Right lobe of liver (tissue), 6 donors: Measurements from ENCODE around the gene TCL1B. TPM values are rescaled to one million over a fixed set of nuclear protein-coding genes. Genes with fewer than 3 reads are reported as not detected.

Experiments
- ATAC-seq, 4 donors: fragments of 200-7000 bp; cut with Tn5 transposase; one replicate each; pipeline ENCODE4 v1.9.1; 2020; ENCODE audit warnings: mild to moderate bottlenecking in 4 of 4, moderate library complexity in 4 of 4
- DNase-seq, 3 donors: peaks; one replicate each; pipeline ENCODE4 v3.0.0-alpha.2; 2020
- H3K27ac ChIP-seq, 3 donors: fragments of 200-600 bp; one replicate each; pipeline ENCODE4 v1.8.0; 2022
- H3K27me3 ChIP-seq, 2 donors: fragments of 200-600 bp; one replicate each; pipeline ENCODE4 v1.8.0; 2022
- H3K36me3 ChIP-seq, 4 donors: fragments of 200-600 bp; sonication (generic) in 1 of 4; one replicate each; pipeline versions ENCODE4 v1.5.1 to v1.8.0; 2017 to 2022; ENCODE audit warnings: control low read depth in 1 of 4
- H3K4me1 ChIP-seq, 4 donors: fragments of 200-600 bp; sonication (generic) in 1 of 4; one replicate each; pipeline versions ENCODE4 v1.5.1 to v1.8.0; 2017 to 2022; ENCODE audit warnings: control low read depth in 1 of 4
- H3K4me3 ChIP-seq, 3 donors: fragments of 200-600 bp; one replicate each; pipeline ENCODE4 v1.8.0; 2022
- H3K9me3 ChIP-seq, 4 donors: fragments of 200-600 bp; sonication (generic) in 1 of 4; one replicate each; pipeline versions ENCODE4 v1.5.1 to v1.8.0; 2017 to 2022; ENCODE audit warnings: control low read depth in 1 of 4
- POLR2A ChIP-seq: fragments of 450-650 bp; IDR thresholded peaks from one replicate; pipeline ENCODE4 v1.6.1; 2017; ENCODE audit warnings: antibody characterized with exemption, mild to moderate bottlenecking
- WGBS: methylation state at CpG from one replicate; pipeline ENCODE4 v1.1.6; 2018; ENCODE audit warnings: low coverage, low lambda C conversion rate; ENCODE audit not compliant: insufficient coverage; ENCODE audit errors: missing lambda C conversion rate; 5-methylcytosine and 5-hydroxymethylcytosine counted together
- intact Hi-C, 2 donors: fragments of 100-400 bp; cut with DNase I; formaldehyde crosslinking; loops; one replicate each; pipeline versions ENCODE4 v1.11.2 to v1.14.1; 2022
- long read RNA-seq: library from polyadenylated mRNA; unstranded; transcript quantifications from one replicate; pipeline ENCODE4 v2.0.0, GENCODE V29; 2019
- total RNA-seq, 6 experiments: library from RNA; depleted of rRNA in 2 of 6; stranded (reverse); fragments of >200 nt in 2 of 6; fragmentation: NEBNext Ultra II Directional in 3 of 6; extraction: Animal tissue kit (Norgen Biotek cat#: 25700) in 3 of 6; gene quantifications; one replicate each; pipeline versions ENCODE4 v1.1.0 to v1.2.4, GENCODE V29; 2016 to 2023
- TF ChIP-seq, protein P1 (sequence below), 4 donors: fragments of 200-600 bp in 3 of 4; fragments of 450-650 bp in 1 of 4; IDR thresholded peaks; one replicate each; pipeline versions ENCODE4 v1.5.1 to v1.8.0; 2016 to 2022; ENCODE audit warnings: antibody characterized with exemption in 4 of 4, mild to moderate bottlenecking in 2 of 4
- donor health status: DM: no; HTN: yes; CAD: no.
- donor health status: DM: no; HTN: no; CAD: no.
- donor health status: DM: no; HTN: no; CAD: no.
- donor health status: DM: no; HTN: yes; CAD: no.
- donor health status: DM: no; HTN: yes; CAD: no.

Gene TCL1B, protein sequence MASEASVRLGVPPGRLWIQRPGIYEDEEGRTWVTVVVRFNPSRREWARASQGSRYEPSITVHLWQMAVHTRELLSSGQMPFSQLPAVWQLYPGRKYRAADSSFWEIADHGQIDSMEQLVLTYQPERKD
- total RNA-seq = not detected
- long read RNA-seq = 0 reads

DNA sequence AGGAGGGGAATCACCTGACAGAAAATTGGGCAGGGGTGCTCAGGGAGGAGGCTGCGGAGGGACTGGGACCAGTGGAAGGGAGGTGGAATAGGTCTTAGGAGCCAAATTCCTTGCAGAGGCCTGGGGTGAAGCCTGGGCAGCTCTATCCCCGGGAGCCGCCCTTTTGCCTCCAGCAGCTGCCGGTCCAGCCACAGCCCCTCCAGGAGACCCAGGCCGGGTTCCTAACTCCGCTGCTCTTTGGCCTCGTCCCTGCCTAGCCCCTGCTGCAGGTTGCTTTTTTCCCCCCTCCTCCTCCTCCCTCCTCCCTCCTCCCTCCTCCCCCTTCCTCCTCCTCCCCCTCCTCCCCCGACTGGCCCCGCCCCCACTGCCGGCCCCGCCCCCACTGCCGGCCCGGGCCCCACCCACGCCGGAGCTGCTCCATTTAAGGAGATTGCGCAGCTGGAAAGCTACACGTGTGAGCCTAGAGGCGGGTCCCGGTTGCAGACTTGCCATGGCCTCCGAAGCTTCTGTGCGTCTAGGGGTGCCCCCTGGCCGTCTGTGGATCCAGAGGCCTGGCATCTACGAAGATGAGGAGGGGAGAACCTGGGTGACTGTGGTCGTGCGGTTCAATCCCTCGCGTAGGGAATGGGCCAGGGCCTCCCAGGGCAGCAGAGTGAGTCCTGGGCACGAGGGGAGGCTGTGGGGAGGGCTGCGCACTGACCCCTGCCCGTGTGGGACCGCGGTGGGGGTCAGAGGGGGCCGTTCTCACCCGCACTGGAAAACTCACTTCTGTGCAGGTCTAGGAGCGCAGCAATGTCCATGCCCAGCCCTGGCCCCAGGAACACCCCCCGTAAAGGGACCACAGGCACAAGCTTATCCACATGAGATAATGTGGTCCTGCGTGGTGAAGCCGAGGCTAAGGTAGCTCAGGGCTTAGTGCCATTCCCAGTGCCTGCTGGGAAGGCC, at the start of gene TCL1B:
TSS of gene TCL1B (plus strand) at position 449 of the 945 bp plus-strand sequence. CDS start at position 491, 42 bp downstream.
- no peak for ATAC-seq
- Histone ChIP-seq H3K27ac (no peak within 1 kb of the TSS), H3K36me3 (no peaks in the 10 kb centered on the region), H3K4me1 (no peaks in the 10 kb centered on the region), H3K27me3 (no peaks in the 10 kb centered on the region), H3K4me3 (no peak within 1 kb of the TSS), H3K9me3 (no peaks in the 10 kb centered on the region)
- intact Hi-C loops = loop anchor here in 1 of 2 donors (10.0 kb wide), 1 partner anchor 121 kb away; no protein-coding TSS in a partner anchor
- no peak for TF ChIP-seq POLR2A
- TF ChIP-seq, protein P1, sequence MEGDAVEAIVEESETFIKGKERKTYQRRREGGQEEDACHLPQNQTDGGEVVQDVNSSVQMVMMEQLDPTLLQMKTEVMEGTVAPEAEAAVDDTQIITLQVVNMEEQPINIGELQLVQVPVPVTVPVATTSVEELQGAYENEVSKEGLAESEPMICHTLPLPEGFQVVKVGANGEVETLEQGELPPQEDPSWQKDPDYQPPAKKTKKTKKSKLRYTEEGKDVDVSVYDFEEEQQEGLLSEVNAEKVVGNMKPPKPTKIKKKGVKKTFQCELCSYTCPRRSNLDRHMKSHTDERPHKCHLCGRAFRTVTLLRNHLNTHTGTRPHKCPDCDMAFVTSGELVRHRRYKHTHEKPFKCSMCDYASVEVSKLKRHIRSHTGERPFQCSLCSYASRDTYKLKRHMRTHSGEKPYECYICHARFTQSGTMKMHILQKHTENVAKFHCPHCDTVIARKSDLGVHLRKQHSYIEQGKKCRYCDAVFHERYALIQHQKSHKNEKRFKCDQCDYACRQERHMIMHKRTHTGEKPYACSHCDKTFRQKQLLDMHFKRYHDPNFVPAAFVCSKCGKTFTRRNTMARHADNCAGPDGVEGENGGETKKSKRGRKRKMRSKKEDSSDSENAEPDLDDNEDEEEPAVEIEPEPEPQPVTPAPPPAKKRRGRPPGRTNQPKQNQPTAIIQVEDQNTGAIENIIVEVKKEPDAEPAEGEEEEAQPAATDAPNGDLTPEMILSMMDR (IDR thresholded peaks at IDR 0.05) = no peak
- 62% methylated on average over 20 of the region's 38 CpGs for WGBS
- DNase-seq = no peak

DNA sequence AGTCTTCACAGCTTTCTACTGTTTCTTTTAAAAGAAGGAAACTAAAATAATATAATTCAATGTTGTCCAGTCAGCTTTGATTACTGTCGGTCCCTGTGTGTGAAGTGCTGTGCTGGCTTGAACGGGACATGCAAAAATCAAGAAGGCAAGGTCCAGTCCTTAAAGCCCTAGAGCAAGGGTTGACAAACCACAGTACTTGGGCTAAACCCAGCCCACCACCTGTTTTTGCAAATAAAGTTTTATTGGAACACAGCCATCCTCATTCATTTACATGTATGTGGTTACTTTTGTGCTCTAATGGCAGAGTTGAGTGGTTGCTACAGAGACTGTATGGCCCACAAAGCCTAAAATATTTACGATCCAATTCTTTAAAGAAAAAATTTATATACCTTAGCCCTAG, 41.2 kb upstream of the TCL1B start:
- WGBS = 85% methylated on average over 3 of the region's 3 CpGs
- Histone ChIP-seq H3K36me3 (no peaks in the 10 kb centered on the region), H3K4me1 (no peaks in the 10 kb centered on the region), H3K9me3 (no peaks in the 10 kb centered on the region), H3K4me3 (no peak overlapping the region), H3K27me3 (no peaks in the 10 kb centered on the region), H3K27ac (no peak overlapping the region)
- DNase-seq (no peak), ATAC-seq (no peak)
- intact Hi-C loops = no loop called here
- TF ChIP-seq, protein P1 (IDR thresholded peaks at IDR 0.05) = no peak
- no peak for TF ChIP-seq POLR2A

DNA sequence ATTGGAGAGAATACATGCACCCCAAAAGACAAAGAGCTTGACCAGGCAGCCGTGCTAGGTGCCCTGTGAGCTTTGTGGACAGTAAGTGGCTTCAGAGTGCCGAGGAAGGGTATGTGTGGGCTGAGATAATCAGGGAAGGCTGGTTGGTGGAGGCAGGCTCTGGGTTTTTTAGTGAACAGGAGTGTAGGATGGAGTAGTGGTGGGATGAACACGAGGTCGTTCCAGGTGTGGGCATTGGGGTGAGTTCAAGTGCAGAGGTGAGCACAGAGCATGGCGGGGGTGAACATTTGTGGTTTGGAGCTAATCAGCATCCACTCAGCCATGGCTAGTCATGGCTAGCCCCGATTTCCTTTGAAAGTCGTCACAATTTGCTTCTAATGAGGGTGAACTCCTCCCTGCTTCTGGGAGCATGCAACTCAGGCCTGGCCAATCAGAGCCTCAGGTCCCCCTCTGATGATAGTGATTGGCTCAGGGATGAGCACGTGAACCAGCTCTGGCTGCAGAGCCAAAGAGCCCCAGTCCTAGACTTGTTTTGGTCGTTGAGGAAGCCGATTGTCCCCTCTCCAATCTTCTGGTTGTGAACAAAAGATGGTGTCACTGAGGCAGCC, 40.7 kb upstream of the TCL1B start:
- no peak for DNase-seq
- Histone ChIP-seq H3K4me1 (no peaks in the 10 kb centered on the region), H3K4me3 (no peak overlapping the region), H3K36me3 (no peaks in the 10 kb centered on the region), H3K9me3 (no peaks in the 10 kb centered on the region), H3K27me3 (no peaks in the 10 kb centered on the region), H3K27ac (no peak overlapping the region)
- 58% methylated on average over 5 of the region's 10 CpGs for WGBS
- no peak for TF ChIP-seq POLR2A
- TF ChIP-seq, protein P1 (IDR thresholded peaks at IDR 0.05) = no peak
- intact Hi-C loops = no loop called here
- ATAC-seq = no peak

DNA sequence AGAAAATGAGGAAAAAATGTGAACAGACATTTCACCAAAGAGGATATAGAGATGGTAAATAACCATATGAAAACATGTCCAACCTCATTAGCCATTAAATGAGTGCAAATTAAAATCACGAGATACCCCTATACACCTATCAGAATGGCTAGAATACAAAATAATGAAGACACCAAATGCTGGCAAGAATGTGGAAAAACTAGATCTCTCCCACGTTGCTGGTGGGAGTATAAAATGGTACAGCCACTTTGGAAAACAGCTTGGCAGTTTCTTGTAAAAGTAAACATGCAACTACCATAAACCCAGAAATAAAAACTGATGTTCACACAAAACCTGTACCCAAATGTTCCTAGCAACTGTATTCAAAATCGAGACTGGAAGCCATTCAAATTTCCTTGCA, 38.3 kb upstream of the TCL1B start:
- no peak for ATAC-seq
- Histone ChIP-seq H3K4me3 (no peak overlapping the region), H3K27ac (no peak overlapping the region), H3K27me3 (no peaks in the 10 kb centered on the region), H3K4me1 (no peaks in the 10 kb centered on the region), H3K9me3 (no peaks in the 10 kb centered on the region), H3K36me3 (no peaks in the 10 kb centered on the region)
- TF ChIP-seq POLR2A = no peak
- TF ChIP-seq, protein P1 (IDR thresholded peaks at IDR 0.05) = no peak
- DNase-seq = no peak
- WGBS = 48% methylated on average over 3 of the region's 3 CpGs
- intact Hi-C loops = no loop called here
